ENCODE measurements around the gene ZBTB17. TPM values are rescaled to one million over a fixed set of nuclear protein-coding genes. Genes with fewer than 3 reads are reported as not detected.

ZBTB17 gene
- total RNA-seq, 1 experiment from 2014 or later = 44.2 TPM

DNA sequence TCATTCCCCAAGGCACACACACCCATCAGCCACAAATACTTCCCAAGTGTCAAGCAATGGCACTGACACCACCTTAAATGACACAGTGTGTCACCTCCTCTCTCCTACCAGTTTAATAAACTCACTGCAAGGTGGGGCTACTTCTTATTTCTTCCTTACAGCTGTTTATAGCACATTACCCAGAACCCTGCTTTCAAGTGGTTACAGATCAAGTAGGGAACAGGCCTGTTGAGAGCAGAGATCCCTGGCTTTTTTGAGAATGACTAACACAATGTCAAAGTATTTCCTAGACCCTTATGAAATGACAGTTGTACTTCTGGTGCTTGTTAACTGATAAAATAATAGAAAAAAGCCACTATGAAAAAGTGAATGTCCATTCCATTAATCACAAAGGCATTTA is 19.8 kb downstream of the ZBTB17 start:
- intact Hi-C loops (cut with micrococcal nuclease) = no loop called here
- Histone ChIP-seq H3K27me3 (ENCODE audit: low read length) (no peaks in the 10 kb centered on the region), H2AFZ (ENCODE audit: low read length) (no peak overlapping the region), H3K9ac (ENCODE audit: low read length) (no peak overlapping the region), H3K79me2 (ENCODE audit: low read length) (peaks cover 73% of the 10 kb centered on the region), H3K9me3 (ENCODE audit: low read length) (no peaks in the 10 kb centered on the region), H3K4me3 (ENCODE audit: low read length) (no peak overlapping the region), H3K4me1 (ENCODE audit: insufficient read depth, low read length) (peaks cover 29% of the 10 kb centered on the region), H3K36me3 (ENCODE audit: low read depth, low read length) (no peaks in the 10 kb centered on the region; the same call in 1 of the 2 replicates), H4K20me1 (ENCODE audit: low read length) (no peaks in the 10 kb centered on the region; the same call in 1 of the 2 replicates), H3K27ac (ENCODE audit: low read length) (no peak overlapping the region), H3K4me2 (ENCODE audit: low read length) (no peak overlapping the region), H3K9me2 (replicated peaks; ENCODE audit: low read length) (no peaks in the 10 kb centered on the region), H3F3A (ENCODE audit: low read length, unreplicated experiment) (no peaks in the 10 kb centered on the region)
- no peak for ATAC-seq
- CTCF ChIA-PET = interaction anchor here (0.5 kb wide), 1 partner anchor 134 kb away, joined by 3 read pairs; no protein-coding TSS in a partner anchor
- DNase-seq = no peak
- TF ChIP-seq EZH2 (IDR thresholded peaks at IDR 0.05; ENCODE audit: low read length, unreplicated experiment) (no peak), EZH2phosphoT487 (IDR thresholded peaks at IDR 0.05; ENCODE audit: borderline replicate concordance, low read length) (no peak)
- TF ChIP-seq, protein P1, sequence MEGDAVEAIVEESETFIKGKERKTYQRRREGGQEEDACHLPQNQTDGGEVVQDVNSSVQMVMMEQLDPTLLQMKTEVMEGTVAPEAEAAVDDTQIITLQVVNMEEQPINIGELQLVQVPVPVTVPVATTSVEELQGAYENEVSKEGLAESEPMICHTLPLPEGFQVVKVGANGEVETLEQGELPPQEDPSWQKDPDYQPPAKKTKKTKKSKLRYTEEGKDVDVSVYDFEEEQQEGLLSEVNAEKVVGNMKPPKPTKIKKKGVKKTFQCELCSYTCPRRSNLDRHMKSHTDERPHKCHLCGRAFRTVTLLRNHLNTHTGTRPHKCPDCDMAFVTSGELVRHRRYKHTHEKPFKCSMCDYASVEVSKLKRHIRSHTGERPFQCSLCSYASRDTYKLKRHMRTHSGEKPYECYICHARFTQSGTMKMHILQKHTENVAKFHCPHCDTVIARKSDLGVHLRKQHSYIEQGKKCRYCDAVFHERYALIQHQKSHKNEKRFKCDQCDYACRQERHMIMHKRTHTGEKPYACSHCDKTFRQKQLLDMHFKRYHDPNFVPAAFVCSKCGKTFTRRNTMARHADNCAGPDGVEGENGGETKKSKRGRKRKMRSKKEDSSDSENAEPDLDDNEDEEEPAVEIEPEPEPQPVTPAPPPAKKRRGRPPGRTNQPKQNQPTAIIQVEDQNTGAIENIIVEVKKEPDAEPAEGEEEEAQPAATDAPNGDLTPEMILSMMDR (conservative IDR thresholded peaks at IDR 0.05; ENCODE audit: low read depth, low read length) = no peak
- no TSS peak for BruUV-seq (replicated peaks)
- POLR2A ChIA-PET (ENCODE audit: unreplicated experiment) = no interaction called here

- DNase-seq (no peak), ATAC-seq (no peak)
- Histone ChIP-seq H3K4me3 (ENCODE audit: low read length) (no peak overlapping the region), H3K27me3 (ENCODE audit: low read length) (no peaks in the 10 kb centered on the region), H3K4me2 (ENCODE audit: low read length) (no peak overlapping the region), H3K9me2 (replicated peaks; ENCODE audit: low read length) (no peaks in the 10 kb centered on the region), H3K9ac (ENCODE audit: low read length) (no peak overlapping the region), H3K27ac (ENCODE audit: low read length) (no peak overlapping the region), H3K9me3 (ENCODE audit: low read length) (no peaks in the 10 kb centered on the region), H3K79me2 (ENCODE audit: low read length) (peaks cover 78% of the 10 kb centered on the region), H3K4me1 (ENCODE audit: insufficient read depth, low read length) (peaks cover 34% of the 10 kb centered on the region), H2AFZ (ENCODE audit: low read length) (no peak overlapping the region), H4K20me1 (ENCODE audit: low read length) (no peaks in the 10 kb centered on the region), H3K36me3 (ENCODE audit: low read depth, low read length) (no peaks in the 10 kb centered on the region; the same call in 1 of the 2 replicates), H3F3A (ENCODE audit: low read length, unreplicated experiment) (no peaks in the 10 kb centered on the region)
- POLR2A ChIA-PET (ENCODE audit: unreplicated experiment) = no interaction called here
- intact Hi-C loops (cut with micrococcal nuclease) = no loop called here
- TF ChIP-seq EZH2phosphoT487 (IDR thresholded peaks at IDR 0.05; ENCODE audit: borderline replicate concordance, low read length) (no peak), EZH2 (IDR thresholded peaks at IDR 0.05; ENCODE audit: low read length, unreplicated experiment) (no peak)
- TF ChIP-seq, protein P1 (conservative IDR thresholded peaks at IDR 0.05; ENCODE audit: low read depth, low read length) = no peak
- CTCF ChIA-PET = no interaction called here
- no TSS peak for BruUV-seq (replicated peaks)
Observed at GRCh38 chr1:15955552-15955951, 20.3 kb downstream of the ZBTB17 start.

DNA sequence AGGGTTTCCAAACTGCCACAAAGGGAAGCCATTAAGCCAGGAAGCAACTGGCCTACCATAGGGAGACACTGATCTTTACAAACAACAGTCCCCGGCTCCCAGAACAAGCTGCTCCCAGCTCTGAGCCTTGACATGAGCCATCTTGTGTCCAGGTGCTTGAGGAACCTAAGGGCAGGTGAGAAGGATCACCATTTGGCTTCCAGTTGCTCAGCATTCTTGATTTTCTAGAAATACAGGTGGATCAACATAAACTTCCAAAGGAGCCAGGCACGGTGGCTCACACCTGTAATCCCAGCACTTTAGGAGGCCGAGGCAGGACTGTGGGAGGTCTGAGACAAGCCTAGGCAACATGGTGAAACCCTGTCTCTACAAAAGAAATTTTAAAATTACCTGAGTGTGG is 21.6 kb downstream of the ZBTB17 start:
- no peaks in the 10 kb centered on the region; the same call in 1 of the 2 replicates for H3K36me3 ChIP-seq (ENCODE audit: low read depth, low read length)
- no peak overlapping the region for H3K9ac ChIP-seq (ENCODE audit: low read length)
- H3K9me3 ChIP-seq (ENCODE audit: low read length) = no peaks in the 10 kb centered on the region
- no TSS peak for BruUV-seq (replicated peaks)
- no peak overlapping the region for H3K4me3 ChIP-seq (ENCODE audit: low read length)
- ATAC-seq (no peak), DNase-seq (no peak)
- H2AFZ ChIP-seq (ENCODE audit: low read length) = no peak overlapping the region
- H4K20me1 ChIP-seq (ENCODE audit: low read length) = no peaks in the 10 kb centered on the region
- ChIA-PET CTCF (no interaction called here), POLR2A (ENCODE audit: unreplicated experiment) (no interaction called here)
- H3K79me2 ChIP-seq (ENCODE audit: low read length) = peaks cover 83% of the 10 kb centered on the region
- no peak overlapping the region for H3K27ac ChIP-seq (ENCODE audit: low read length)
- H3F3A ChIP-seq (ENCODE audit: low read length, unreplicated experiment) = no peaks in the 10 kb centered on the region
- no peaks in the 10 kb centered on the region for H3K9me2 ChIP-seq (replicated peaks; ENCODE audit: low read length)
- H3K27me3 ChIP-seq (ENCODE audit: low read length) = no peaks in the 10 kb centered on the region
- intact Hi-C loops (cut with micrococcal nuclease) = no loop called here
- peaks cover 35% of the 10 kb centered on the region for H3K4me1 ChIP-seq (ENCODE audit: insufficient read depth, low read length)
- no peak overlapping the region for H3K4me2 ChIP-seq (ENCODE audit: low read length)
- TF ChIP-seq, protein P1 (conservative IDR thresholded peaks at IDR 0.05; ENCODE audit: low read depth, low read length) = no peak
- no peak for TF ChIP-seq EZH2 (IDR thresholded peaks at IDR 0.05; ENCODE audit: low read length, unreplicated experiment)
- TF ChIP-seq EZH2phosphoT487 (IDR thresholded peaks at IDR 0.05; ENCODE audit: borderline replicate concordance, low read length) = no peak

All from PC-3 (cell line).